ENCODE measurements around the gene ARMH4.

ARMH4 gene

GRCh38 chr14:58104808-58105207 lies 47.2 kb downstream of the ARMH4 start:
- TF ChIP-seq CTCF (IDR thresholded peaks at IDR 0.05; ENCODE audit: insufficient read depth, low read depth, low read length, missing control alignments) = no peak
- DNase-seq (ENCODE audit: low read depth) = no peak
- H3K4me3 ChIP-seq (ENCODE audit: low read depth, low read length) = no peak overlapping the region

- TF ChIP-seq CTCF (IDR thresholded peaks at IDR 0.05; ENCODE audit: insufficient read depth, low read depth, low read length, missing control alignments) = no peak
- no peak overlapping the region for H3K4me3 ChIP-seq (ENCODE audit: low read depth, low read length)
- DNase-seq (ENCODE audit: low read depth) = no peak
Observed at GRCh38 chr14:58100735-58101368, 51.2 kb downstream of the ARMH4 start.

GRCh38 chr14:58099682-58100081 lies 52.3 kb downstream of the ARMH4 start:
- no peak for DNase-seq (ENCODE audit: low read depth)
- no peak for TF ChIP-seq CTCF (IDR thresholded peaks at IDR 0.05; ENCODE audit: insufficient read depth, low read depth, low read length, missing control alignments)
- H3K4me3 ChIP-seq (ENCODE audit: low read depth, low read length) = no peak overlapping the region

- DNase-seq (ENCODE audit: low read depth) = no peak
- no peak overlapping the region for H3K4me3 ChIP-seq (ENCODE audit: low read depth, low read length)
- TF ChIP-seq CTCF (IDR thresholded peaks at IDR 0.05; ENCODE audit: insufficient read depth, low read depth, low read length, missing control alignments) = no peak
Observed at GRCh38 chr14:58098507-58098906, 53.5 kb downstream of the ARMH4 start.

GRCh38 chr14:58096731-58097130 lies 55.3 kb downstream of the ARMH4 start:
- no peak for TF ChIP-seq CTCF (IDR thresholded peaks at IDR 0.05; ENCODE audit: insufficient read depth, low read depth, low read length, missing control alignments)
- no peak overlapping the region for H3K4me3 ChIP-seq (ENCODE audit: low read depth, low read length)
- DNase-seq (ENCODE audit: low read depth) = no peak

GRCh38 chr14:58091883-58092630 lies 60.0 kb downstream of the ARMH4 start:
- no peak for TF ChIP-seq CTCF (IDR thresholded peaks at IDR 0.05; ENCODE audit: insufficient read depth, low read depth, low read length, missing control alignments)
- no peak overlapping the region for H3K4me3 ChIP-seq (ENCODE audit: low read depth, low read length)
- no peak for DNase-seq (ENCODE audit: low read depth)
